Mesothelial cell of epicardium (in vitro differentiated cells): ENCODE data around the gene AHI1. TPM values are rescaled to one million over a fixed set of nuclear protein-coding genes. Genes with fewer than 3 reads are reported as not detected.

Experiments
- DNase-seq, 2 experiments: peaks; one replicate each; pipeline ENCODE4 v3.0.0; 2021; ENCODE audit warnings: low spot score in 2 of 2; ENCODE audit not compliant: unreplicated experiment in 2 of 2
- H3K27ac Mint-ChIP-seq: 2 replicates; pipeline ENCODE4 v1.8.0; 2021; ENCODE audit warnings: mixed read lengths
- H3K27me3 Mint-ChIP-seq: 2 replicates; pipeline ENCODE4 v1.8.0; 2021; ENCODE audit warnings: low read depth, mixed read lengths
- H3K36me3 Mint-ChIP-seq: 2 replicates; pipeline ENCODE4 v1.8.0; 2021; ENCODE audit warnings: mixed read lengths
- H3K4me1 Mint-ChIP-seq: 2 replicates; pipeline ENCODE4 v1.8.0; 2021; ENCODE audit warnings: mixed read lengths
- H3K4me3 Mint-ChIP-seq: 2 replicates; pipeline ENCODE4 v1.8.0; 2021; ENCODE audit warnings: mild to moderate bottlenecking, moderate library complexity, mixed read lengths
- H3K9me3 Mint-ChIP-seq: 2 replicates; pipeline ENCODE4 v1.8.0; 2021; ENCODE audit warnings: mixed read lengths
- CTCF ChIP-seq: fragments of 200-600 bp; sonication (generic); IDR thresholded peaks from one replicate; pipeline ENCODE4 v1.5.0; 2021; ENCODE audit warnings: antibody characterized with exemption; ENCODE audit not compliant: unreplicated experiment
- total RNA-seq: library from RNA; stranded (reverse); gene quantifications from 3 replicates; pipeline ENCODE4 v1.2.1, GENCODE V29; 2021

Gene AHI1
- total RNA-seq, 1 donor from 2014 or later = 41.6 TPM

GRCh38 chr6:135418040-135418760, 79.3 kb downstream of the AHI1 start:
- no peaks in the 10 kb centered on the region for H3K27me3 Mint-ChIP-seq
- DNase-seq = no peak
- peaks cover 5% of the 10 kb centered on the region for H3K4me1 Mint-ChIP-seq

GRCh38 chr6:135412761-135413160, 84.8 kb downstream of the AHI1 start:
- H3K27ac Mint-ChIP-seq = no peak overlapping the region
- H3K4me1 Mint-ChIP-seq = no peaks in the 10 kb centered on the region
- H3K27me3 Mint-ChIP-seq = no peaks in the 10 kb centered on the region
- DNase-seq = no peak
- H3K9me3 Mint-ChIP-seq = peaks cover 5% of the 10 kb centered on the region
- peaks cover 12% of the 10 kb centered on the region for H3K36me3 Mint-ChIP-seq
- no peak overlapping the region for H3K4me3 Mint-ChIP-seq
- no peak for TF ChIP-seq CTCF

More at GRCh38 chr6:135418040-135418760, 79.3 kb downstream of the AHI1 start:
- no peak overlapping the region for H3K4me3 Mint-ChIP-seq
- H3K36me3 Mint-ChIP-seq = peaks cover 7% of the 10 kb centered on the region
- TF ChIP-seq CTCF = no peak
- peaks cover 5% of the 10 kb centered on the region for H3K9me3 Mint-ChIP-seq
- no peak overlapping the region for H3K27ac Mint-ChIP-seq

GRCh38 chr6:135411849-135412248, 85.7 kb downstream of the AHI1 start:
- TF ChIP-seq CTCF = no peak
- DNase-seq = no peak
- H3K9me3 Mint-ChIP-seq = peaks cover 5% of the 10 kb centered on the region
- no peak overlapping the region for H3K4me3 Mint-ChIP-seq
- no peaks in the 10 kb centered on the region for H3K27me3 Mint-ChIP-seq
- H3K4me1 Mint-ChIP-seq = no peaks in the 10 kb centered on the region
- peaks cover 12% of the 10 kb centered on the region for H3K36me3 Mint-ChIP-seq
- H3K27ac Mint-ChIP-seq = no peak overlapping the region

GRCh38 chr6:135411339-135411738, 86.2 kb downstream of the AHI1 start:
- Mint-ChIP-seq H3K9me3 (peaks cover 5% of the 10 kb centered on the region), H3K27me3 (no peaks in the 10 kb centered on the region), H3K4me1 (no peaks in the 10 kb centered on the region), H3K4me3 (no peak overlapping the region), H3K36me3 (peaks cover 12% of the 10 kb centered on the region), H3K27ac (no peak overlapping the region)
- TF ChIP-seq CTCF = peak; percentile 42
- DNase-seq = no peak

- TF ChIP-seq CTCF = no peak
- no peaks in the 10 kb centered on the region for H3K27me3 Mint-ChIP-seq
- H3K27ac Mint-ChIP-seq = no peak overlapping the region
- H3K9me3 Mint-ChIP-seq = peaks cover 5% of the 10 kb centered on the region
- H3K4me3 Mint-ChIP-seq = no peak overlapping the region
- no peak for DNase-seq
- no peaks in the 10 kb centered on the region for H3K4me1 Mint-ChIP-seq
- peaks cover 12% of the 10 kb centered on the region for H3K36me3 Mint-ChIP-seq
Observed at GRCh38 chr6:135410856-135411255, 86.7 kb downstream of the AHI1 start.
